Measurements from ENCODE around the gene BEND3.
"Not testable (repeated sequence)": the region's sequence is repeated elsewhere in the genome, so short reads cannot be mapped to it uniquely, and the experiment has no call there.

Gene BEND3

GRCh38 chr6:107032051-107032450 is 83.3 kb downstream of the BEND3 start:
- DNase-seq (ENCODE audit: low spot score) = no peak

- DNase-seq (ENCODE audit: low spot score) = no peak
Measured at GRCh38 chr6:107030151-107030550, 85.2 kb downstream of the BEND3 start.

- no peak for DNase-seq (ENCODE audit: low spot score)
Measured at GRCh38 chr6:107026965-107027364, 88.3 kb downstream of the BEND3 start.

GRCh38 chr6:107021446-107022185 is 93.7 kb downstream of the BEND3 start:
- DNase-seq (ENCODE audit: low spot score) = no peak

- no peak for DNase-seq (ENCODE audit: low spot score)
Measured at GRCh38 chr6:107020239-107020638, 95.1 kb downstream of the BEND3 start.

GRCh38 chr6:107019628-107020027 is 95.7 kb downstream of the BEND3 start:
- DNase-seq (ENCODE audit: low spot score) = not testable (repeated sequence)

- DNase-seq (ENCODE audit: low spot score) = no peak
Measured at GRCh38 chr6:107019047-107019446, 96.3 kb downstream of the BEND3 start.

Measured in HuH-7 (cell line).